B cell (primary cell): ENCODE data around the gene CYTH3.

ENCODE experiments used
- EZH2 ChIP-seq: IDR thresholded peaks from 2 replicates; pipeline ENCODE4 v1.6.1; 2012; ENCODE audit warnings: borderline replicate concordance, low read depth, mild to moderate bottlenecking, moderate library complexity, low read length; ENCODE audit not compliant: insufficient read depth, poor library complexity, severe bottlenecking
- TF ChIP-seq, protein P1 (sequence below): fragments of 200-600 bp; IDR thresholded peaks from one replicate; pipeline ENCODE4 v1.8.0; 2022; ENCODE audit warnings: antibody characterized with exemption, mild to moderate bottlenecking

- TF ChIP-seq EZH2, result no peak
- TF ChIP-seq, protein P1, sequence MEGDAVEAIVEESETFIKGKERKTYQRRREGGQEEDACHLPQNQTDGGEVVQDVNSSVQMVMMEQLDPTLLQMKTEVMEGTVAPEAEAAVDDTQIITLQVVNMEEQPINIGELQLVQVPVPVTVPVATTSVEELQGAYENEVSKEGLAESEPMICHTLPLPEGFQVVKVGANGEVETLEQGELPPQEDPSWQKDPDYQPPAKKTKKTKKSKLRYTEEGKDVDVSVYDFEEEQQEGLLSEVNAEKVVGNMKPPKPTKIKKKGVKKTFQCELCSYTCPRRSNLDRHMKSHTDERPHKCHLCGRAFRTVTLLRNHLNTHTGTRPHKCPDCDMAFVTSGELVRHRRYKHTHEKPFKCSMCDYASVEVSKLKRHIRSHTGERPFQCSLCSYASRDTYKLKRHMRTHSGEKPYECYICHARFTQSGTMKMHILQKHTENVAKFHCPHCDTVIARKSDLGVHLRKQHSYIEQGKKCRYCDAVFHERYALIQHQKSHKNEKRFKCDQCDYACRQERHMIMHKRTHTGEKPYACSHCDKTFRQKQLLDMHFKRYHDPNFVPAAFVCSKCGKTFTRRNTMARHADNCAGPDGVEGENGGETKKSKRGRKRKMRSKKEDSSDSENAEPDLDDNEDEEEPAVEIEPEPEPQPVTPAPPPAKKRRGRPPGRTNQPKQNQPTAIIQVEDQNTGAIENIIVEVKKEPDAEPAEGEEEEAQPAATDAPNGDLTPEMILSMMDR, result no peak
These were observed 43.8 kb upstream of the CYTH3 start for GRCh38 chr7:6316226-6316625.
